SJCRH30 (cell line): ENCODE results near the gene TMEM87A. TPM values are rescaled to one million over a fixed set of nuclear protein-coding genes. Genes with fewer than 3 reads are reported as not detected.
"Not testable (repeated sequence)": the region's sequence is repeated elsewhere in the genome, so short reads cannot be mapped to it uniquely, and the experiment has no call there.

Source experiments
- DNase-seq, 2 experiments: peaks; one replicate each; pipeline ENCODE4 v3.0.0-alpha.2; 2015 to 2020
- H3K27ac ChIP-seq: fragments of 250-450 bp; sonication (Bioruptor Pico); 2 replicates; pipeline ENCODE4 v1.5.1; 2020; ENCODE audit warnings: mild to moderate bottlenecking, moderate library complexity
- H3K27me3 ChIP-seq: fragments of 250-450 bp; sonication (Bioruptor Pico); 2 replicates; pipeline ENCODE4 v1.5.1; 2020; ENCODE audit warnings: mild to moderate bottlenecking, moderate library complexity
- H3K36me3 ChIP-seq: fragments of 250-450 bp; sonication (Bioruptor Pico); 2 replicates; pipeline ENCODE4 v1.5.1; 2020; ENCODE audit warnings: mild to moderate bottlenecking, moderate library complexity
- H3K4me1 ChIP-seq: fragments of 250-450 bp; sonication (Bioruptor Pico); 2 replicates; pipeline ENCODE4 v1.5.1; 2020; ENCODE audit warnings: mild to moderate bottlenecking, moderate library complexity
- H3K4me3 ChIP-seq: fragments of 250-450 bp; sonication (Bioruptor Pico); 2 replicates; pipeline ENCODE4 v1.5.1; 2020; ENCODE audit warnings: mild to moderate bottlenecking, moderate library complexity
- H3K9me3 ChIP-seq: fragments of 250-450 bp; sonication (Bioruptor Pico); replicated peaks from 2 replicates; pipeline ENCODE4 v1.5.1; 2020; ENCODE audit warnings: mild to moderate bottlenecking, moderate library complexity
- total RNA-seq: library from RNA; depleted of rRNA; stranded (reverse); fragments of >200 nt; shearing (Covaris generic); gene quantifications from 2 replicates; pipeline ENCODE4 v1.2.3, GENCODE V29; 2014; rRNA removed

Gene TMEM87A, protein sequence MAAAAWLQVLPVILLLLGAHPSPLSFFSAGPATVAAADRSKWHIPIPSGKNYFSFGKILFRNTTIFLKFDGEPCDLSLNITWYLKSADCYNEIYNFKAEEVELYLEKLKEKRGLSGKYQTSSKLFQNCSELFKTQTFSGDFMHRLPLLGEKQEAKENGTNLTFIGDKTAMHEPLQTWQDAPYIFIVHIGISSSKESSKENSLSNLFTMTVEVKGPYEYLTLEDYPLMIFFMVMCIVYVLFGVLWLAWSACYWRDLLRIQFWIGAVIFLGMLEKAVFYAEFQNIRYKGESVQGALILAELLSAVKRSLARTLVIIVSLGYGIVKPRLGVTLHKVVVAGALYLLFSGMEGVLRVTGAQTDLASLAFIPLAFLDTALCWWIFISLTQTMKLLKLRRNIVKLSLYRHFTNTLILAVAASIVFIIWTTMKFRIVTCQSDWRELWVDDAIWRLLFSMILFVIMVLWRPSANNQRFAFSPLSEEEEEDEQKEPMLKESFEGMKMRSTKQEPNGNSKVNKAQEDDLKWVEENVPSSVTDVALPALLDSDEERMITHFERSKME
- total RNA-seq, result 46.4 and 46.9 TPM in 2 replicates

DNA sequence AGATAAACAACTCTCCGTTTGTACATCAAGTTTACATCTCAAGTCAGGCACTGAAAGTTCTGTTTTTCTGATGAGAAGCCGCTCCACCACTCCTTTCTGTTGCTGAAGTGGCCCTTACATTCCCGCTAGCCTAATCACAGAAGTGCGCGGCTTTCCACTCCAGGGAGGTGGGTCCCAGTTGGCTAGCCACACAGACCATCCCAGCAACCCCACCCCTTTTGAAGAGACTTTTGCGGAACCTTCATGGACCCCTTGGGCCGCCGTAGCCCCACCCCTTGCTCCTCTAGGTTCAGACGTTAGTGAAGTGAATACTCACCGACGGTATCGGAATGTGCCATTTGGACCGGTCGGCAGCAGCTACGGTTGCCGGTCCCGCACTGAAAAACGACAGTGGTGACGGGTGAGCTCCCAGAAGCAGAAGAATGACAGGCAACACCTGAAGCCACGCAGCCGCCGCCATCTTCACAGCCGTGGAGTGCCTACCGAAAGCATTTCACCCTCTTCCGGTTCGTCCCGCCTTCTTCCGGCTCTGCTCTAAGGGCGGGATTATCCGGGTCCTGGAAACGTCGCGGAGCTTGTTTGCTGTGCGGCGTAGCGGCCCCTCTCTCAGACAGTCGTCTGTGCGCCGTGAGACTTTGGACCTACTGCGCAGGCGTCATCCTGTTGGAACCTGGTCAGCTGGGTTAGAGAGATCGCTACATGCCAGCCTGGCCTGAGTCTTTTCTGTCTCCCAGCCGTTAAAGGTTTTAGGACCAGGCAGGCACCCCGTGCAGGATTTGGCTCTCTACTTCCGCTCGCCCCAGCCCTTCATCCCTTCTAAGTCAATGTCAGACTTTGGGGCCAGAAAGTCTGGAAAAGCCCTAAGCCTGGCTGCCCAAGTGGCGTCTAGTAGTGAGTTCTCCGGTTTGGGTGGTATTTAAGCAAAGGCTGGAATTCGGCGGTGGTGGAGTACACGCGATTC is at the start of gene TMEM87A, which contains the start of gene GANC:
Gene TMEM87A (minus strand): TSS at position 495 of the 961 bp plus-strand sequence. CDS start 35 bp downstream, at position 460.
Gene GANC (plus strand): TSS at position 263 of the 961 bp plus-strand sequence. CDS start 1,281 bp downstream, outside the sequence.
- H3K27ac ChIP-seq, result peak within 1 kb of the TSS; percentile 89

DNA sequence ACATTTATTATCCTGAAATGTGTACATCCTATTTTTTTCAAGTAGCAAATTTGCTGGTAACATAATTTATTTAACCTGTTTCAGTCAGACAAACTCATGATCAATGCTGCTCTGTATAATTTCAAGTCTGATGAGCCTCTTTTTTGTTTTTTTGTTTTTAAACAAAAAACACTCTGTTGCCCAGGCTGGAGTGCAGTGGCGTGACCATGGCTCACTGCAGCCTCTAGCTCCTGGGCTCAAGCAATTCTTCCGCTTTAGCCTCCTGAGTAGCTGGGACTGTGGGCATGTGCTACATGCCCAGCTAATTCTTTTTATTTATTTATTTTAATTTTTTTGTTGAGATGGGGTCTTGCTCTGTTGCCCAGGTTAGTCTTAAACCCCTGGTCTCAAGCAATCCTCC is 46.0 kb upstream of the TMEM87A start:
- DNase-seq, result no peak
- no peaks in the 10 kb centered on the region for H3K9me3 ChIP-seq
- H3K4me3 ChIP-seq, result no peak overlapping the region
- peaks cover 14% of the 10 kb centered on the region for H3K4me1 ChIP-seq
- 0 out of 2 replicates have a peak, but pooled peaks cover 2% of the 10 kb centered on the region for H3K36me3 ChIP-seq
- H3K27ac ChIP-seq, result no peak overlapping the region
- H3K27me3 ChIP-seq, result no peaks in the 10 kb centered on the region

More for the DNA sequence above, at the start of gene TMEM87A, which contains the start of gene GANC:
- Histone ChIP-seq H3K4me1 (peaks cover 5% of the 10 kb centered on the region; the same call in 1 of the 2 replicates), H3K27me3 (no peaks in the 10 kb centered on the region), H3K36me3 (peaks cover 12% of the 10 kb centered on the region), H3K9me3 (no peaks in the 10 kb centered on the region), H3K4me3 (peak within 1 kb of the TSS; percentile 88)
- peak; percentile 98 to 99 for DNase-seq

DNA sequence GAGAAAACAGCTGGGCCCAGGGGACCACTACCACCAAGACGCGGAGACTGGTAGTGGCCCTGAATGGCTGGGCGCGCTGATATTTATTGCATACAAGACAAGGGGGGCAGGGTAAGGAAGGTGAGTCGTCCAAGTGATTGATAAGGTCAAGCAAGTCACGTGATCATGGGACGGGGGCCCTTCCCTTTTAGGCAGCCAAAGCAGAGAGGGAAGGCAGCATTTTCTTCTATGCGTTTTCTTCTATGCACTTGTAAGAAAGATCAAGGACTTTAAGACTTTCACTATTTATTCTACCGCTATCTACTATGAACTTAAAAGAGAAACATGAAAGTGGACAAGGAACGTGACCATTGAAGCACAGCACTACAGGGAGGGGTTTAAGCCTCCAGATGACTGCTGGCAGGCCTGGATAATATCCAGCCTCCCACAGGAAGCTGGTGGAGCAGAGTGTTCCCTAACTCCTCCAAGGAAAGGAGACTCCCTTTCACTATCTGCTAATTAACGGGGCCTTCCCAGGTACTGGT is 43.1 kb upstream of the TMEM87A start:
- H3K27ac ChIP-seq, H3K36me3 ChIP-seq, H3K27me3 ChIP-seq, DNase-seq, H3K4me1 ChIP-seq, H3K9me3 ChIP-seq, H3K4me3 ChIP-seq: not testable (repeated sequence)

DNA sequence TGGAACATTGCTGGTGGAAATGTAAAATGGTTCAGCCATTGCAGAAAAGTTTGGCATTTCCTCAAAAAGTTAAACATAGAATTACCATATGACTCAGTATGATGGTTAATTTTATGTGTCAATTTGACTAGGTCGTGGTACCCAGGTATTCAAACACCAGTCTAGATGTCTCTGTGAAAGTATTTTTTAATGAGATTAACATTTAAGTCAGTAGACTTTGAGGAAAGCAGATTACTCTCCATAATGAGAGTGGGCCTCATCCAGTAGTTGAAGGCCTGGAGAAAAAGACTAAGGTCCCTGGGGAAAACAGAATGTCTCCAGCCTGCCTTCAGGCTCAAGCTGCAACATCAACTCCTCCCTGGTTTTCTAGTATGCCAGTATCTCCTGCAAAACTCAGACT is 42.3 kb upstream of the TMEM87A start:
- no peaks in the 10 kb centered on the region for H3K4me1 ChIP-seq
- H3K9me3 ChIP-seq, result no peaks in the 10 kb centered on the region
- DNase-seq, result no peak
- H3K36me3 ChIP-seq, result peaks cover 5% of the 10 kb centered on the region
- H3K27me3 ChIP-seq, result no peaks in the 10 kb centered on the region
- H3K4me3 ChIP-seq, result no peak overlapping the region
- H3K27ac ChIP-seq, result no peak overlapping the region

DNA sequence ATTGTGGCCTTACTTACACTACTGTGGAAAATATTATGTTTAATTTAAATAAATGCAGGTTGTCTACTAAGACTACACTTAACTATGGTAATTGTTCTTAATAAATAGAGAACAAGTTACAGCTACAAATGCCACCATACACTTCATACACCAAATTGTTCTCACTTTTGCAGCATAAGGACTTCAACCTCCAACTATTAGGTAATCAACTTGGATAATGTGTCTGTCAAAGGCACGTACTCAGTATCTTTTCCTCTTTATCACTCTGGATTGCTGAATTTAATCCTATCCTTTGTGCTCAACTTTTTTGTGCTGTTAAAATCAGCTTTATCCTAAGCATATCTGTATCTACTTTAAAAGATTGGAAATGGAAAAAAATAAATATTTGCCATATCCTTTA is 41.6 kb upstream of the TMEM87A start:
- no peak overlapping the region for H3K27ac ChIP-seq
- DNase-seq, result no peak

DNA sequence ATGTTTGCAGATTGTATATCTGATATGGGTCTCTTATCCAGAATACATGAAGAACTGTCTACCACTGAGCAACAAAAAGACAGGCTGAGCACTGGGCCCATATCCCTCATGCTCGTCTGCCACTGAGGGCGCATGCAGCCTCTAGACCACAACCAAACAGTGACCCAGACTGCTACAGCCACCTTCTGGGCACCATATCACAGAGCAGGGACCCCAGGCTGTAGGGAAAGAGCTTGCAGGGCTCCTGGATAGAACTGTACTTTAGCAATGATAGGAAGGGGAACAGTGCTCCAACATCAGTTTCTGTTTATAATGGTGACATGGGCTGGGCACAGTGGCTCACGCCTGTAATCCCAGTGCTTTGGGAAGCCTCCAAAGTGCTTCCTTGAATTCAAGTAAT is 40.2 kb upstream of the TMEM87A start:
- H3K36me3 ChIP-seq, result peaks cover 5% of the 10 kb centered on the region
- H3K27me3 ChIP-seq, result no peaks in the 10 kb centered on the region
- H3K4me1 ChIP-seq, result no peaks in the 10 kb centered on the region
- no peak overlapping the region for H3K4me3 ChIP-seq
- no peak overlapping the region for H3K27ac ChIP-seq
- H3K9me3 ChIP-seq, result no peaks in the 10 kb centered on the region
- no peak for DNase-seq

More for the DNA sequence above, 41.6 kb upstream of the TMEM87A start:
- no peaks in the 10 kb centered on the region for H3K4me1 ChIP-seq
- H3K36me3 ChIP-seq, result peaks cover 5% of the 10 kb centered on the region
- H3K4me3 ChIP-seq, result no peak overlapping the region
- H3K9me3 ChIP-seq, result no peaks in the 10 kb centered on the region
- H3K27me3 ChIP-seq, result no peaks in the 10 kb centered on the region

DNA sequence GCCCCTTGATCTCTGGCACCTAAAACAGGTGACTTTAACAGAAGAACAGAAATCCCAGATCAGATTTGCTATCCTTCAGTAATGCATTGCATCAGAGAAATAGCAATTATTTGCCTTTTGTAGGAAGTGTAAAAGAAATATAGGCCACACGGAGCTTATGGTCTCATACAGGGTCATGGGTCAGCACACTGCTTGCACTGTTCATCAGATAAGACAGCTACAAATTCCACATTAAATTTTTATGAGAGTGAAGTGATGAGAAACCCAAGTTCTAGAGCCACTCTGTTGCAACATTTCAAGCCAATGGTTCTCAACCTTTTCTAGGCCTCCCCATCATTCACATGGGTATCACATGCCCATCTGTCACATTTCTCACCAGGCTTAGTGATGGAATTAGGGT is 33.4 kb upstream of the TMEM87A start:
- Histone ChIP-seq H3K27me3 (no peaks in the 10 kb centered on the region), H3K9me3 (0 out of 2 replicates have a peak, but pooled peaks cover 3% of the 10 kb centered on the region), H3K27ac (no peak overlapping the region), H3K4me1 (no peaks in the 10 kb centered on the region), H3K36me3 (peaks cover 5% of the 10 kb centered on the region), H3K4me3 (no peak overlapping the region)
- no peak for DNase-seq

DNA sequence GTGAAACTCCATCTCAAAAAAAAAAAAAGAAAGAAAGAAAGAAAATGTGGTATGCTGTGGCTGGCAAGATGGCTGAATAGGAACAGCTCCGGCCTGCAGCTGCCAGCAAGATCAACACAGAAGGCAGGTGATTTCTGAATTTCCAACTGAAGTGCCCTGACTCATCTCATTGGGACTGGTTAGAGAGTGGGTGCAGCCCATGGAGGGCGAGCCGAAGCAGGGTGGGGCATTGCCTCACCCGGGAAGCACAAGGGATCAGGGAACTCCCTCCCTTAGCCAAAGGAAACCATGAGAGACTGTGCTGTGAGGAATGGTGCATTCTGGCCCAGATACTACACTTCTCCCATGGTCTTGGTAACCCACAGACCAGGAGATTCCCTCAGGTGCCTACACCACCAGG is 27.8 kb upstream of the TMEM87A start:
- not testable (repeated sequence) for H3K9me3 ChIP-seq

DNA sequence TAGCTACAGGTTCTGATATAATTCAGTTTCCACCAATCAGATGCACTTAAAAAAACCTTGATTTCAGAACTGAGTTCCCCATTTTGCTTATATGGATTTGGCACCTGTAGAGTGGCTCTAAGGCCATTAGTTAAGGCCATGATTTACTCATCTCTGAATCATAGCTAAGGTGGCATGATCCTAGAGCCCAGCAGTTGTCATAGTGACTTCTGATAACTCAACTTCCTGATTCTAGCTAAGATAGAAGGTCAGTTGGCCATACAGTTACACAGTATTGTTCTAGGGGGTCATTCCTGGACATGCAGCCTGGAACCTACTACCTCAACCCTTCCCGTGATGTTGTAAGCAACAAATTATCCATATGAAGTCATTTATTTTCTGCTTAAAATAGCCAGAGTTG is 15.9 kb upstream of the TMEM87A start:
- Histone ChIP-seq H3K36me3 (no peaks in the 10 kb centered on the region), H3K4me3 (no peak overlapping the region), H3K9me3 (no peaks in the 10 kb centered on the region), H3K27me3 (no peaks in the 10 kb centered on the region), H3K27ac (no peak overlapping the region), H3K4me1 (no peaks in the 10 kb centered on the region)
- no peak for DNase-seq

More for the DNA sequence above, 27.8 kb upstream of the TMEM87A start:
- H3K4me1 ChIP-seq, H3K36me3 ChIP-seq, H3K27ac ChIP-seq, DNase-seq, H3K4me3 ChIP-seq, H3K27me3 ChIP-seq: not testable (repeated sequence)

DNA sequence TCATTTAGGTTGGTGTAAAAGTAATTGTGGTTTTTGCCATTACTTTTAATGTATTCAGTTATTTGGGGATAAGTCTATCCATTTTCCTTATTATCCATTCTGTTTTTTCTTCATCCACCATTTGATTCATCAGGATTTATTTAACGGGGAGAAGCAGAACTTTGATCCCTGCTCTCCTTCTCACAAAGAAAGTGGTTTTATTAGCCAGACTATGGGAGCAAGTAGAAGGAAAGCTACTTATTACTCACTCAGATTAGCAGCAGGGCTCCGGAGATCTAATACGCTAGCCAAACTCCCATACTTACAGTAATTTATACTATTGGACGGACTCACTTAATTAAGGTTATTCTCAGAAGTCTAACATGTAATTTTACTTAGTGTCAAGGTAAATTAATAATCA is 14.7 kb upstream of the TMEM87A start:
- H3K4me3 ChIP-seq, result no peak overlapping the region
- no peak overlapping the region for H3K27ac ChIP-seq
- DNase-seq, result no peak
- H3K4me1 ChIP-seq, result peaks cover under 1% of the 10 kb centered on the region; the same call in 1 of the 2 replicates
- H3K36me3 ChIP-seq, result no peaks in the 10 kb centered on the region; the same call in 1 of the 2 replicates
- no peaks in the 10 kb centered on the region for H3K9me3 ChIP-seq
- no peaks in the 10 kb centered on the region for H3K27me3 ChIP-seq

DNA sequence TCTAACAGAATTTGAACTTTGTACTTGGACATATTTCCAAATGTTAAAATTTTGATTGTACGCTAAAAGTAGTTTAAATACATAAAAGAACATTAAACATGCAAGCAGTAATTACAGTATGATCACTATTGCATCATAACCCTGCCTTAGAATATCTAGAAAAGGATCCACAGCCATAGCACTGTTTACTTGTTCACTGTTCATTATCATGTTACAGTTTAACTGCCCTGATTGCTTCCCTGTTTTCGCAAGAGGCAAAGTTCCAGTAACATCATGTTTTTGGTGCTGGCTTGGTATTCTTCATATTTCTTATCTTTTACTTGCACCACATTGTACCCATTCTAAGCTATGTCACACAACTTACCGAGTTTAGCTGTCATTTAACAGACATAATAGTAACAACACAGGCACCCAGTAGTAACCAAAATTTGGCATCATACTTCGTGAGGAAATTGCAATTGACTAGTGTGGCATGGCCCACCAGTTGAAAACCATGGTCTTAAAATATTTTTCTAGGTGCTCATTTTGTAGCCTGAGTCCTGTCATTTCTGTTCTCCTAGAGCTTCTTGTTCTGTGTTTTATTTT is 13.3 kb upstream of the TMEM87A start:
- Histone ChIP-seq H3K27ac (no peak overlapping the region), H3K27me3 (no peaks in the 10 kb centered on the region), H3K9me3 (no peaks in the 10 kb centered on the region), H3K4me1 (peaks cover 9% of the 10 kb centered on the region), H3K36me3 (no peaks in the 10 kb centered on the region; the same call in 1 of the 2 replicates), H3K4me3 (no peak overlapping the region)
- no peak for DNase-seq

DNA sequence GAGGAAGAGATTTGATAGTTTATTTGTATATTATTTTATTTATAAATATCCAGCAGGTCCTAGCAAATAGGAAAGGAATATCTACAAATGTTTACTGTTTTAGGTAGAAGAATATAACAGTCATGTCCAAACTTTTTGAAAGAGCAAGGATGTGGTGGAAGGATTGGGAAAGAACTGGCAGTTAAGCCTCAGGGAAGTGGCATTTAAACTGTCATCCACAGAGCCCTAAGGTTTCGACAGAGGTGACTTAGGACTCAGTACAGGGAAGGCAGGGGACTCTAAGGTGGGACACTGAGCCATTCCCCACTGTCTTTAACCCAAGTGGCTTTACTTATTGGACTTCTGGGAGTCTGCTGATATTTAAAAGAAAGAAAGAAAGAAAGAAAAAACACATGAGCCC is 11.8 kb upstream of the TMEM87A start:
- Histone ChIP-seq H3K27ac (no peak overlapping the region), H3K27me3 (no peaks in the 10 kb centered on the region), H3K9me3 (no peaks in the 10 kb centered on the region), H3K4me3 (no peak overlapping the region), H3K4me1 (peaks cover 9% of the 10 kb centered on the region), H3K36me3 (no peaks in the 10 kb centered on the region; the same call in 1 of the 2 replicates)
- no peak for DNase-seq

DNA sequence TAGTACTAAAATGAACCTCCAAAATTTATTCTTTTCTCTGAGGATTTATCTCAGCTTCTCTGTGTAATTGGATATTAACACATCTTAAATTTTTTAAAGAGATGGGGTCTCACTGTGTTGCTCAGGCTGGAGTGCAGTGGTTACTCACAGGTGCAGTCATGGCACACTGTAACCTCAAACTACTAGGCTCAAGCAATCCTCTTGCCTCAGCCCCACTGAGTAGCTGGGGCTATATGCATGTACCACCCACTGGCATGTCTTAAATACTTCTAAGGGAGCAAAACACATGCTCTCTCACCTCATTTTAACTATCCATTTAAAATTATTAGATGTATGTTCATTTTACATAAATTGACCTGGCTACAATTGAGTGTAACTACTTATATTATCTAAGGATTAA is 11.3 kb upstream of the TMEM87A start:
- Histone ChIP-seq H3K27ac (no peak overlapping the region), H3K9me3 (no peaks in the 10 kb centered on the region), H3K36me3 (no peaks in the 10 kb centered on the region; the same call in 1 of the 2 replicates), H3K4me3 (no peak overlapping the region), H3K27me3 (no peaks in the 10 kb centered on the region), H3K4me1 (peaks cover 9% of the 10 kb centered on the region)
- no peak for DNase-seq

DNA sequence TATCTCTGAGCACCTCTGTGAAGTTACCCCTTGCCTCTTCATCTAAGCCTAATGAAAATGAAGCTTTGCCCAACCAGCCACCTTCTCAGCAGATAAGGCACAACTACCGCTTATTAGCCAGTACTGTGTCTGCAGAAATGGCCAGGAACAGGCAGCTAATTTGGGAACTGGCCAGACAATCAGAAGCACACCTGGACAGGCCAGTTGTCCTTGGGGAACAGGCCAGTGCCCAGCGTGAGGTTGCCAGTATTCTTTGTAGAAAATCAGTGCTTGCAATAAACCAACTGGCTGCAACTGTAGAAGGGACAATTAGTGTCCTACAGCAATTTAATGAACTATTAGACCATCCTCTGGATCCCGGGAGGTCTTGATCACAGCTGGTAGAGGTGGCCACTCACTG is 10.4 kb upstream of the TMEM87A start:
- H3K27ac ChIP-seq, result no peak overlapping the region

More for the DNA sequence above, 10.4 kb upstream of the TMEM87A start:
- H3K27me3 ChIP-seq, result no peaks in the 10 kb centered on the region
- no peaks in the 10 kb centered on the region for H3K9me3 ChIP-seq
- no peak for DNase-seq
- no peaks in the 10 kb centered on the region; the same call in 1 of the 2 replicates for H3K36me3 ChIP-seq
- no peak overlapping the region for H3K4me3 ChIP-seq
- H3K4me1 ChIP-seq, result peaks cover 9% of the 10 kb centered on the region
